ENCODE results near the gene NDUFS6.

- TF ChIP-seq EP300 (IDR thresholded peaks at IDR 0.05; ENCODE audit: borderline replicate concordance) (no peak), CREB1 (IDR thresholded peaks at IDR 0.05; ENCODE audit: low read depth) (no peak), EGR1 (IDR thresholded peaks at IDR 0.05) (no peak), RAD21 (IDR thresholded peaks at IDR 0.05; ENCODE audit: low read depth) (no peak), TAF1 (IDR thresholded peaks at IDR 0.05; ENCODE audit: low read depth) (no peak), MAX (IDR thresholded peaks at IDR 0.05) (no peak), TEAD4 (IDR thresholded peaks at IDR 0.05) (no peak), REST (IDR thresholded peaks at IDR 0.05; ENCODE audit: low read depth) (no peak), FOXM1 (IDR thresholded peaks at IDR 0.05; ENCODE audit: borderline replicate concordance, low read depth) (no peak), NFIC (IDR thresholded peaks at IDR 0.05) (no peak), CEBPB (IDR thresholded peaks at IDR 0.05) (no peak), TCF12 (IDR thresholded peaks at IDR 0.05; ENCODE audit: low read depth) (no peak), ZBTB7A (IDR thresholded peaks at IDR 0.05; ENCODE audit: low read depth) (no peak)
Observed at GRCh38 chr5:1806199-1806598, 5.0 kb downstream of the NDUFS6 start.

Measured in Ishikawa (cell line).